Measurements from ENCODE around the gene SAC3D1.

DNA sequence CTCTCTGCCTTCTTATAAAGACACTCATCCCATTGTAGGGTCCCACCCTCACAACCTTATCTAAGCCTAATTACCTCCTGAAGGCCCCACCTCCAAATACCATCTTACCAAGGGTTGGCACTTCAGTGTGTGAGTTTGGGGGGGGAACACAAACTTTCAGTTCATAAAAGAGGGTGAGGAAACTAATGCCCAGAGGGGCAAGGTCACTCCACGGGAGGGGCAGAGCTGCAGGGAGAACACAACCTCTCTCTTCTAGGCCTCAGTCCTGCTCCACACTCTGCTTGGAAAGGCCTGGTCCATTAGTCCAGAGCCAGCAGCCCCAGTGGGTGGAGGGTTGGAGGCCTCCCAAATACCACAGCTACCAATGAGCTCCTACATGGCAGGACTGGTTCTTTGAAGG is 41.5 kb upstream of the SAC3D1 start:
- no peak for TF ChIP-seq POLR2A (IDR thresholded peaks at IDR 0.05; ENCODE audit: low read depth, low read length)
- no peak for TF ChIP-seq RAD21 (IDR thresholded peaks at IDR 0.05; ENCODE audit: low read length)
- TF ChIP-seq, protein P1, sequence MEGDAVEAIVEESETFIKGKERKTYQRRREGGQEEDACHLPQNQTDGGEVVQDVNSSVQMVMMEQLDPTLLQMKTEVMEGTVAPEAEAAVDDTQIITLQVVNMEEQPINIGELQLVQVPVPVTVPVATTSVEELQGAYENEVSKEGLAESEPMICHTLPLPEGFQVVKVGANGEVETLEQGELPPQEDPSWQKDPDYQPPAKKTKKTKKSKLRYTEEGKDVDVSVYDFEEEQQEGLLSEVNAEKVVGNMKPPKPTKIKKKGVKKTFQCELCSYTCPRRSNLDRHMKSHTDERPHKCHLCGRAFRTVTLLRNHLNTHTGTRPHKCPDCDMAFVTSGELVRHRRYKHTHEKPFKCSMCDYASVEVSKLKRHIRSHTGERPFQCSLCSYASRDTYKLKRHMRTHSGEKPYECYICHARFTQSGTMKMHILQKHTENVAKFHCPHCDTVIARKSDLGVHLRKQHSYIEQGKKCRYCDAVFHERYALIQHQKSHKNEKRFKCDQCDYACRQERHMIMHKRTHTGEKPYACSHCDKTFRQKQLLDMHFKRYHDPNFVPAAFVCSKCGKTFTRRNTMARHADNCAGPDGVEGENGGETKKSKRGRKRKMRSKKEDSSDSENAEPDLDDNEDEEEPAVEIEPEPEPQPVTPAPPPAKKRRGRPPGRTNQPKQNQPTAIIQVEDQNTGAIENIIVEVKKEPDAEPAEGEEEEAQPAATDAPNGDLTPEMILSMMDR (conservative IDR thresholded peaks at IDR 0.05; ENCODE audit: low read depth, low read length), result no peak
